Measurements from ENCODE around the gene ADAM10. TPM values are rescaled to one million over a fixed set of nuclear protein-coding genes. Genes with fewer than 3 reads are reported as not detected.

The ADAM10 gene
- total RNA-seq, 1 donor from 2014 or later, result 48.1 TPM

GRCh38 chr15:58558777-58559176 lies 190.7 kb downstream of the ADAM10 start:
- Histone ChIP-seq H3K4me3 (no peak overlapping the region), H3K9me3 (no peaks in the 10 kb centered on the region), H3K27me3 (no peaks in the 10 kb centered on the region), H3K27ac (no peak overlapping the region), H3K36me3 (no peaks in the 10 kb centered on the region), H3K4me1 (no peaks in the 10 kb centered on the region)
- intact Hi-C loops (cut with DNase I), result no loop called here
- no peak for DNase-seq (ENCODE audit: extremely low spot score in 2 of 2)
- no peak for TF ChIP-seq POLR2A (IDR thresholded peaks at IDR 0.05)
- no peak for TF ChIP-seq POLR2AphosphoS5 (IDR thresholded peaks at IDR 0.05; ENCODE audit: insufficient read depth in 1 of 2, low read depth in 1 of 2)
- TF ChIP-seq CTCF (IDR thresholded peaks at IDR 0.05), result no peak

GRCh38 chr15:58556541-58556940 lies 193.0 kb downstream of the ADAM10 start:
- H3K36me3 ChIP-seq, result no peaks in the 10 kb centered on the region
- H3K27ac ChIP-seq, result no peak overlapping the region
- no peak for DNase-seq (ENCODE audit: extremely low spot score in 2 of 2)
- peaks cover 7% of the 10 kb centered on the region for H3K4me1 ChIP-seq
- intact Hi-C loops (cut with DNase I), result no loop called here
- H3K9me3 ChIP-seq, result no peaks in the 10 kb centered on the region
- TF ChIP-seq POLR2A (IDR thresholded peaks at IDR 0.05), result no peak
- no peak for TF ChIP-seq POLR2AphosphoS5 (IDR thresholded peaks at IDR 0.05; ENCODE audit: insufficient read depth in 1 of 2, low read depth in 1 of 2)
- no peak for TF ChIP-seq CTCF (IDR thresholded peaks at IDR 0.05)
- no peak overlapping the region for H3K4me3 ChIP-seq
- no peaks in the 10 kb centered on the region for H3K27me3 ChIP-seq

- intact Hi-C loops (cut with DNase I), result no loop called here
- TF ChIP-seq POLR2A (IDR thresholded peaks at IDR 0.05), result no peak
- no peak for TF ChIP-seq POLR2AphosphoS5 (IDR thresholded peaks at IDR 0.05; ENCODE audit: insufficient read depth in 1 of 2, low read depth in 1 of 2)
- no peak for TF ChIP-seq CTCF (IDR thresholded peaks at IDR 0.05)
- Histone ChIP-seq H3K4me3 (no peak overlapping the region), H3K4me1 (peaks cover 13% of the 10 kb centered on the region), H3K9me3 (no peaks in the 10 kb centered on the region), H3K27ac (no peak overlapping the region), H3K27me3 (no peaks in the 10 kb centered on the region), H3K36me3 (no peaks in the 10 kb centered on the region)
- no peak for DNase-seq (ENCODE audit: extremely low spot score in 2 of 2)
Measured at GRCh38 chr15:58556028-58556361, 193.5 kb downstream of the ADAM10 start.

- Histone ChIP-seq H3K27ac (no peak overlapping the region), H3K4me1 (peaks cover 17% of the 10 kb centered on the region), H3K4me3 (no peak overlapping the region), H3K27me3 (no peaks in the 10 kb centered on the region), H3K9me3 (no peaks in the 10 kb centered on the region), H3K36me3 (no peaks in the 10 kb centered on the region)
- peak in 1 of 2 donors; percentile 93 for DNase-seq (ENCODE audit: extremely low spot score in 2 of 2)
- intact Hi-C loops (cut with DNase I), result no loop called here
- TF ChIP-seq POLR2A (IDR thresholded peaks at IDR 0.05) (no peak), CTCF (IDR thresholded peaks at IDR 0.05) (no peak), POLR2AphosphoS5 (IDR thresholded peaks at IDR 0.05; ENCODE audit: insufficient read depth in 1 of 2, low read depth in 1 of 2) (no peak)
Measured at GRCh38 chr15:58555162-58556027, 194.1 kb downstream of the ADAM10 start.

- DNase-seq (ENCODE audit: extremely low spot score in 2 of 2), result peak in 1 of 2 donors; percentile 43
- no peak for TF ChIP-seq POLR2A (IDR thresholded peaks at IDR 0.05)
- no peak for TF ChIP-seq CTCF (IDR thresholded peaks at IDR 0.05)
- TF ChIP-seq POLR2AphosphoS5 (IDR thresholded peaks at IDR 0.05; ENCODE audit: insufficient read depth in 1 of 2, low read depth in 1 of 2), result no peak
- H3K27ac ChIP-seq, result no peak overlapping the region
- H3K9me3 ChIP-seq, result no peaks in the 10 kb centered on the region
- H3K4me1 ChIP-seq, result peaks cover 17% of the 10 kb centered on the region
- H3K36me3 ChIP-seq, result no peaks in the 10 kb centered on the region
- no peak overlapping the region for H3K4me3 ChIP-seq
- intact Hi-C loops (cut with DNase I), result no loop called here
- H3K27me3 ChIP-seq, result no peaks in the 10 kb centered on the region
Measured at GRCh38 chr15:58554758-58555157, 194.7 kb downstream of the ADAM10 start.
